Liver (tissue), 3 donors: ENCODE data around the gene ALDH16A1.

Experiments used
- HNF4A ChIP-seq, 2 donors: conservative IDR thresholded peaks; 2 replicates each; pipeline ENCODE4 v1.6.1; 2016; ENCODE audit warnings: antibody characterized with exemption in 2 of 2, mild to moderate bottlenecking in 2 of 2
- RAD21 ChIP-seq, 2 donors: IDR thresholded peaks; 2 replicates each; pipeline ENCODE4 v1.6.1; 2016; ENCODE audit warnings: antibody characterized with exemption in 2 of 2, mild to moderate bottlenecking in 2 of 2
- TF ChIP-seq, protein P1 (sequence below): fragments of 150-350 bp; IDR thresholded peaks from 2 replicates; pipeline ENCODE4 v1.5.1; 2017; ENCODE audit warnings: improper control_type of control experiment, low read depth, low read length; ENCODE audit not compliant: missing input control
- donor health status: healthy.
- donor health status: healthy.

DNA sequence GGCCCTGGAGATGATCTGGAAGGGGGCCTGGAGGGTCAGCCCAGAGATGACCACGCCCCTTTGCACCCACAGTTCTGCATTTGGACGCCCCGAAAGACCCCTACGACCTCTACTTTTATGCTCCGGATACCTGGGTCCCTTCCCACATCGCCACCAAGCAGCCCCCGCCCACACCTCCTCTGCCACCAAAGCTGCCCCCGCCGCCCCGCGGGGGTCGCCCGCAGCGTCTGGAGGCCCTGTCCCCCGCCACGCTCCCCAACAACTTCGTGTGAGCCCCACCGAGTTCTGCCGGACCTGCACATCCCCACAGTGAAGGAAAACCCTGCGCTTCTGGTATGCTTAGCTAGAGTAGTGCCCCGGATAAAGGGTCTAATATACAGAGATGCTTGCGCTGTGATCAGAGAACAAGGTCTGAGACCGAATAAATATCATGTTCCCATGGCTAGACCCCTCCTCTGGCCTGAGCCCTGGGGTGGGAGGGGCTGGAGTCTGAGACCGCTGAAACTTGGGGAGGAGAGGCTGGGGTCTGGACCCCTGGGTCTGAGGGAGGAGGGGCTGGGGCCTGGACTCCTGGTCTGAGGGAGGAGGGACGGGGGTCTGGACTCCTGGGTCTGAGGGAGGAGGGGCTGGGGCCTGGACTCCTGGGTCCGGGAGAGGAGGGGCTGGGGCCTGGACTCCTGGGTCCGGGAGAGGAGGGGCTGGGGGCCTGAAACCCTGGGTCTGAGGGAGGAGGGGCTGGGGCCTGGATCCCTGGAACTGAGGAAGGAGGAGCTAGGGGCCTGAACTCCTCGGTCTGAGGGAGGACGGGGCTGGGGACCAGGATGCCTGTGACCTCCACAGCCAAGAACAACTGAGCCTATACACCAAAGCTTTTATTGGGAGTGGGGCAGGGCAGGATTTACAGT, 24.2 kb upstream of the ALDH16A1 start:
- TF ChIP-seq, protein P1, sequence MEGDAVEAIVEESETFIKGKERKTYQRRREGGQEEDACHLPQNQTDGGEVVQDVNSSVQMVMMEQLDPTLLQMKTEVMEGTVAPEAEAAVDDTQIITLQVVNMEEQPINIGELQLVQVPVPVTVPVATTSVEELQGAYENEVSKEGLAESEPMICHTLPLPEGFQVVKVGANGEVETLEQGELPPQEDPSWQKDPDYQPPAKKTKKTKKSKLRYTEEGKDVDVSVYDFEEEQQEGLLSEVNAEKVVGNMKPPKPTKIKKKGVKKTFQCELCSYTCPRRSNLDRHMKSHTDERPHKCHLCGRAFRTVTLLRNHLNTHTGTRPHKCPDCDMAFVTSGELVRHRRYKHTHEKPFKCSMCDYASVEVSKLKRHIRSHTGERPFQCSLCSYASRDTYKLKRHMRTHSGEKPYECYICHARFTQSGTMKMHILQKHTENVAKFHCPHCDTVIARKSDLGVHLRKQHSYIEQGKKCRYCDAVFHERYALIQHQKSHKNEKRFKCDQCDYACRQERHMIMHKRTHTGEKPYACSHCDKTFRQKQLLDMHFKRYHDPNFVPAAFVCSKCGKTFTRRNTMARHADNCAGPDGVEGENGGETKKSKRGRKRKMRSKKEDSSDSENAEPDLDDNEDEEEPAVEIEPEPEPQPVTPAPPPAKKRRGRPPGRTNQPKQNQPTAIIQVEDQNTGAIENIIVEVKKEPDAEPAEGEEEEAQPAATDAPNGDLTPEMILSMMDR, result no peak
- TF ChIP-seq RAD21 (IDR thresholded peaks at IDR 0.05), result no peak
- no peak for TF ChIP-seq HNF4A (conservative IDR thresholded peaks at IDR 0.05)
